Measurements from ENCODE around the gene AGBL4. TPM values are rescaled to one million over a fixed set of nuclear protein-coding genes. Genes with fewer than 3 reads are reported as not detected.

AGBL4 gene
- total and polyA plus RNA-seq, 2 experiments from 2014 or later, result not detected

DNA sequence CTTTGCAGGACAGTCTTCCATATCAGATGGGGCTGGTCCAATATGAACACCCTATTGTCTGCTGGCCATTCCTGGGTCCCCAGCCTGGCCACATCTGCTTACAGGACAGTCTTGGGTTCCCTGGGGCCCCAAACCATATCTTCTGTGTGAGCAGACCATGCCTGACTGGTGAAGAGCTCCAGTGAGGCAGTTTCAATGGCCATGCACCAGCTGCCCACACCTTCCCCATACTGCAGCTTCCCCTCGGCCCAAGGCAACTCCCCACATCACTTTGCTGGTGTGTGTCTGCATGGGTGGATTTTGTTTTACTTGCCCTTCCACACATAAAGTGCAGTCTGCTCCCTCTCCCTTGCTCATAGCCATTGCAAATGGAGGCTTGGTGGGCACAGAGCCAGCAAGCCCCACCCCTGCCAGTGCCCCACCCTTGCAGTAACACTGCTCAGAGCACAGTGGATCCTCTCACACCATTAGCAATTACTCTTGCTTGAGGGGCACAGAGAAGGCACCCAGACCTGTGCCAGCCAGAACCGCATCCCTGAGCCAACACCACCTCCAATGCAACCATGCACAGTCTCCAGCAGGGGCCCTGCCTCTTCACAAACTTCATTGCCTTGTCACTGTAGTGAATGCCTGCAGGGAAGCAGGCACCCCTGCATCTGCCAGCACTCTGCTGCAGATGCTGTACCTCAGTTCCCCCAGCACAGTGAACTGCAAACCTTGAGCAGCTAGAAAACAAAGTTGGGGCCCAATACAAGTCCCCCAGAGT is 772.6 kb downstream of the AGBL4 start:
- Histone ChIP-seq H3K4me2 (ENCODE audit: unreplicated experiment) (no peak overlapping the region), H4K20me1 (ENCODE audit: insufficient read depth) (no peaks in the 10 kb centered on the region), H2AFZ (no peak overlapping the region), H3K27me3 (replicated peaks; ENCODE audit: insufficient read depth) (no peaks in the 10 kb centered on the region), H3K4me1 (ENCODE audit: insufficient read depth) (no peaks in the 10 kb centered on the region), H3F3A (ENCODE audit: insufficient read depth) (no peaks in the 10 kb centered on the region), H3K9me2 (ENCODE audit: insufficient read depth) (no peaks in the 10 kb centered on the region), H3K4me3 (no peak overlapping the region), H3K9ac (no peak overlapping the region), H3K27ac (no peak overlapping the region), H3K36me3 (ENCODE audit: low read depth) (no peaks in the 10 kb centered on the region), H3K79me2 (ENCODE audit: insufficient read depth) (no peaks in the 10 kb centered on the region), H3K9me3 (ENCODE audit: low read depth) (no peaks in the 10 kb centered on the region)
- DNase-seq, result no peak
- in situ Hi-C loops (cut with MboI), result no loop called here
- TF ChIP-seq EZH2 (IDR thresholded peaks at IDR 0.05; ENCODE audit: insufficient read depth, poor library complexity, severe bottlenecking) (no peak), EZH2phosphoT487 (IDR thresholded peaks at IDR 0.05; ENCODE audit: insufficient read depth, low read depth) (no peak)
- 25 to 36% methylated on average over 2 of the region's 2 CpGs for WGBS, 2 experiments (ENCODE audit: low coverage in 1 of 2, low lambda C conversion rate in 2 of 2, missing lambda C conversion rate in 2 of 2)

DNA sequence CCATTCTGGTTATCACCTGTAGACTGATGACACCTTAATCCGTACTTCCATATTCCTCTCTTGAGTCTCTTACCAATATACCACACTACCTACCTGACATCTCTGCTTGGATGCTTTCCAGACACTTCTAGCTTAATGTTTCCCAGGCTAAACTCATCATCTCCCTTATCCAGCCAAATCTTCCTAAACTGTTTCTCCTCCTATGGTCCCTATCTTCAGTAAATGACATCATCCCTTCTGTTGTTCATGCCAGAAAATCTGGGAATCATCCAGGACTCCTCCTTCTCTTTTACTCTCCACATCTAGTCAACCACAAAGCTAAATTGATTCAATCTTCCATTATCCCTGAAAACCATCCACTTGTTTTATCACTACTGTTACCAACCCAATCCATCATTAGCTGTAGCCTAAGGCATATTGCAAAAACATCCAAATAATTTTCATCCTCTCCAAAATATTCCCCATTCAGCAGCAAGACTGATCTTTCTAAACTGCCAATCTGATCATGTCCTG is 783.0 kb downstream of the AGBL4 start:
- no peak for TF ChIP-seq EZH2 (IDR thresholded peaks at IDR 0.05; ENCODE audit: insufficient read depth, poor library complexity, severe bottlenecking)
- TF ChIP-seq EZH2phosphoT487 (IDR thresholded peaks at IDR 0.05; ENCODE audit: insufficient read depth, low read depth), result no peak
- no peaks in the 10 kb centered on the region for H3K79me2 ChIP-seq (ENCODE audit: insufficient read depth)
- no peaks in the 10 kb centered on the region for H3K9me3 ChIP-seq (ENCODE audit: low read depth)
- no peak overlapping the region for H2AFZ ChIP-seq
- no peaks in the 10 kb centered on the region for H4K20me1 ChIP-seq (ENCODE audit: insufficient read depth)
- in situ Hi-C loops (cut with MboI), result no loop called here
- DNase-seq, result no peak
- H3K36me3 ChIP-seq (ENCODE audit: low read depth), result no peaks in the 10 kb centered on the region
- no peak overlapping the region for H3K4me2 ChIP-seq (ENCODE audit: unreplicated experiment)
- H3F3A ChIP-seq (ENCODE audit: insufficient read depth), result no peaks in the 10 kb centered on the region
- no peaks in the 10 kb centered on the region for H3K4me1 ChIP-seq (ENCODE audit: insufficient read depth)
- H3K9ac ChIP-seq, result no peak overlapping the region
- no peaks in the 10 kb centered on the region for H3K27me3 ChIP-seq (replicated peaks; ENCODE audit: insufficient read depth)
- H3K27ac ChIP-seq, result no peak overlapping the region
- H3K4me3 ChIP-seq, result no peak overlapping the region
- no peaks in the 10 kb centered on the region for H3K9me2 ChIP-seq (ENCODE audit: insufficient read depth)
- WGBS, 2 experiments (ENCODE audit: low coverage in 1 of 2, low lambda C conversion rate in 2 of 2, missing lambda C conversion rate in 2 of 2), result 6 to 10% methylated on average over 1 of the region's 1 CpG

DNA sequence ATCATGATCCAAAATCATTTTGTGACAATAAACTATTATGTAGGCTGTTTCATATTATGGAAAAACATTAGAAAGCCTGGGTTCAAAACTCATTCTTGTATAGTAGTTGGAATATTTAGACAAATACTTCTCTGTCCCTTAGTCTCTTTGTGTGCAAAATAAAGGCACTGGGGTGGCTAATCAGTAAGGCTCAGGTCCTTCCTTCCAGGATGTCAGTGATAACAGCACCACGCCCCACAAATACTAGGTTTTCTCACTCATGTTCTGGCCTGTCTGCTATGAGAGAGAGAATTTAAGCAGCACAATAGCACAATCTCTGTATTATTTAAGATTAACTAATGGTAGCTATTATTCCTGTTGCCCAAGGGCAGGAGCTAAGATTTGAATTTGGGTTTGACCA is 788.8 kb downstream of the AGBL4 start:
- TF ChIP-seq EZH2 (IDR thresholded peaks at IDR 0.05; ENCODE audit: insufficient read depth, poor library complexity, severe bottlenecking) (no peak), EZH2phosphoT487 (IDR thresholded peaks at IDR 0.05; ENCODE audit: insufficient read depth, low read depth) (no peak)
- Histone ChIP-seq H3F3A (ENCODE audit: insufficient read depth) (no peaks in the 10 kb centered on the region), H2AFZ (no peak overlapping the region), H3K9me2 (ENCODE audit: insufficient read depth) (no peaks in the 10 kb centered on the region), H3K27me3 (replicated peaks; ENCODE audit: insufficient read depth) (no peaks in the 10 kb centered on the region), H3K4me2 (ENCODE audit: unreplicated experiment) (no peak overlapping the region), H3K36me3 (ENCODE audit: low read depth) (no peaks in the 10 kb centered on the region), H3K9ac (no peak overlapping the region), H4K20me1 (ENCODE audit: insufficient read depth) (no peaks in the 10 kb centered on the region), H3K4me1 (ENCODE audit: insufficient read depth) (no peaks in the 10 kb centered on the region), H3K9me3 (ENCODE audit: low read depth) (no peaks in the 10 kb centered on the region), H3K79me2 (ENCODE audit: insufficient read depth) (no peaks in the 10 kb centered on the region), H3K27ac (no peak overlapping the region), H3K4me3 (no peak overlapping the region)
- in situ Hi-C loops (cut with MboI), result no loop called here
- 15 to 27% methylated on average over 1 of the region's 1 CpG for WGBS, 2 experiments (ENCODE audit: low coverage in 1 of 2, low lambda C conversion rate in 2 of 2, missing lambda C conversion rate in 2 of 2)
- DNase-seq, result no peak

DNA sequence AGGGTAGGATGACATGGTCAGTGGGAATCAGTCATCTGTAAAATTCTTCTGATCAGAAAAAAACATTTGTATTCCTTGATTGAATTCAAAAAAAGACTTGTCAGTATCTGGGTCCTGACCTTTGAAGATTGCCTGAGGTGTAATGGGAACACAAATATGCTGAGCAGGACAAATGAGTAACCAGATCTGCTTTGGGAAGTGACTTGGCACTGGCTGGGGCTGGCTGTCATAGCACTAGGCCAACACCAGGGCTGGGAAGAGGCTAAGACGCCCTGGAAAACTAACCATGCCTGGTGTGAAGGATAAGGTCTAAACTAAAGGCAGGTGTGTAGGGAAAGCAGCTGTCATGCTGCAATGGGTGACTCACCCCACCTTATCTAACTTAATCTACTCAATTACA is 794.2 kb downstream of the AGBL4 start:
- 0 to 5% methylated on average over 1 of the region's 1 CpG for WGBS, 2 experiments (ENCODE audit: low coverage in 1 of 2, low lambda C conversion rate in 2 of 2, missing lambda C conversion rate in 2 of 2)
- no peaks in the 10 kb centered on the region for H3K9me2 ChIP-seq (ENCODE audit: insufficient read depth)
- no peak overlapping the region for H3K27ac ChIP-seq
- H3F3A ChIP-seq (ENCODE audit: insufficient read depth), result no peaks in the 10 kb centered on the region
- no peak overlapping the region for H3K4me2 ChIP-seq (ENCODE audit: unreplicated experiment)
- no peak overlapping the region for H3K9ac ChIP-seq
- no peak for TF ChIP-seq EZH2 (IDR thresholded peaks at IDR 0.05; ENCODE audit: insufficient read depth, poor library complexity, severe bottlenecking)
- DNase-seq, result no peak
- H2AFZ ChIP-seq, result no peak overlapping the region
- no peak overlapping the region for H3K4me3 ChIP-seq
- H4K20me1 ChIP-seq (ENCODE audit: insufficient read depth), result no peaks in the 10 kb centered on the region
- H3K4me1 ChIP-seq (ENCODE audit: insufficient read depth), result no peaks in the 10 kb centered on the region
- no peaks in the 10 kb centered on the region for H3K36me3 ChIP-seq (ENCODE audit: low read depth)
- no peaks in the 10 kb centered on the region for H3K79me2 ChIP-seq (ENCODE audit: insufficient read depth)
- H3K27me3 ChIP-seq (replicated peaks; ENCODE audit: insufficient read depth), result no peaks in the 10 kb centered on the region
- H3K9me3 ChIP-seq (ENCODE audit: low read depth), result no peaks in the 10 kb centered on the region
- in situ Hi-C loops (cut with MboI), result no loop called here

Measured in GM23248 (cell line).